Activated CD8-positive, alpha-beta memory T cell treated with anti-CD3 and anti-CD28 coated beads, Interleukin-2, amount 50 U/mL, for 24 hours (primary cell): ENCODE results near the gene MEDAG.

Experiments used
- DNase-seq: peaks from one replicate; pipeline ENCODE4 v3.0.0-alpha.2; 2020; ENCODE audit errors: extremely low read depth

MEDAG gene

GRCh38 chr13:30905932-30906383, at the start of gene MEDAG:
Gene MEDAG, plus strand, starts transcription at chr13:30906271. Its CDS starts 245 bp downstream, at chr13:30906516.
- no peak for DNase-seq

- no peak for DNase-seq
These were observed 49.1 kb upstream of the MEDAG start for GRCh38 chr13:30857018-30857417.

GRCh38 chr13:30857636-30858035, 48.4 kb upstream of the MEDAG start:
- no peak for DNase-seq

- no peak for DNase-seq
These were observed 46.7 kb upstream of the MEDAG start for GRCh38 chr13:30859326-30859725.

GRCh38 chr13:30861163-30861562, 44.9 kb upstream of the MEDAG start:
- no peak for DNase-seq

- no peak for DNase-seq
These were observed 44.1 kb upstream of the MEDAG start for GRCh38 chr13:30861836-30862467.

GRCh38 chr13:30862707-30863106, 43.4 kb upstream of the MEDAG start:
- DNase-seq: no peak

- DNase-seq: no peak
These were observed 42.8 kb upstream of the MEDAG start for GRCh38 chr13:30863231-30863630.

GRCh38 chr13:30863796-30864195, 42.3 kb upstream of the MEDAG start:
- no peak for DNase-seq

GRCh38 chr13:30864433-30865122, 41.5 kb upstream of the MEDAG start:
- no peak for DNase-seq

GRCh38 chr13:30865123-30866049, 40.7 kb upstream of the MEDAG start:
- no peak for DNase-seq

- no peak for DNase-seq
These were observed 39.4 kb upstream of the MEDAG start for GRCh38 chr13:30866677-30867076.

GRCh38 chr13:30867089-30867669, 38.9 kb upstream of the MEDAG start:
- no peak for DNase-seq

- no peak for DNase-seq
These were observed 37.1 kb upstream of the MEDAG start for GRCh38 chr13:30868799-30869470.

GRCh38 chr13:30869491-30869890, 36.6 kb upstream of the MEDAG start:
- DNase-seq: no peak

GRCh38 chr13:30870049-30870884, 35.8 kb upstream of the MEDAG start:
- DNase-seq: no peak

GRCh38 chr13:30870916-30871587, 35.0 kb upstream of the MEDAG start:
- no peak for DNase-seq

- DNase-seq: no peak
These were observed 34.3 kb upstream of the MEDAG start for GRCh38 chr13:30871588-30872275.

- DNase-seq: no peak
These were observed 33.8 kb upstream of the MEDAG start for GRCh38 chr13:30872276-30872594.
